Ovary (tissue), 9 donors: ENCODE measurements around the gene SEMA4B. TPM values are rescaled to one million over a fixed set of nuclear protein-coding genes. Genes with fewer than 3 reads are reported as not detected.

Experiments
- DNase-seq, 5 donors: peaks; one replicate each; pipeline ENCODE4 v3.0.0-alpha.2; 2019 to 2020
- H3K27ac ChIP-seq, 2 donors: fragments of 200-600 bp; one replicate each; pipeline versions ENCODE4 v1.5.1 to v1.8.0; 2019 to 2022
- H3K27me3 ChIP-seq: fragments of 200-600 bp; one replicate; pipeline ENCODE4 v1.8.0; 2022
- H3K36me3 ChIP-seq: fragments of 200-600 bp; sonication (generic); one replicate; pipeline ENCODE4 v1.5.1; 2019
- H3K4me1 ChIP-seq: one replicate; pipeline ENCODE4 v1.8.1; 2013; ENCODE audit warnings: mild to moderate bottlenecking, moderate library complexity; ENCODE audit not compliant: insufficient read depth
- H3K4me3 ChIP-seq: fragments of 200-600 bp; sonication (generic); one replicate; pipeline ENCODE4 v1.5.1; 2017
- H3K9me3 ChIP-seq, 2 donors: fragments of 200-600 bp in 1 of 2; sonication (generic) in 1 of 2; one replicate each; pipeline versions ENCODE4 v1.5.1 to v1.8.1; 2013 to 2019; ENCODE audit warnings: mild to moderate bottlenecking in 1 of 2, moderate library complexity in 1 of 2
- CTCF ChIP-seq, 3 donors: fragments of 450-650 bp in 2 of 3; fragments of 200-600 bp in 1 of 3; IDR thresholded peaks; one replicate each; pipeline versions ENCODE4 v1.5.1 to v1.8.0; 2016 to 2022; ENCODE audit warnings: antibody characterized with exemption in 3 of 3, mild to moderate bottlenecking in 1 of 3
- EP300 ChIP-seq: sonication (generic); formaldehyde crosslinking; IDR thresholded peaks from one replicate; pipeline ENCODE4 v1.6.1; 2017; ENCODE audit warnings: antibody characterized with exemption
- POLR2A ChIP-seq: fragments of 450-650 bp; IDR thresholded peaks from one replicate; pipeline ENCODE4 v1.6.1; 2017; ENCODE audit warnings: antibody characterized with exemption, mild to moderate bottlenecking, moderate library complexity
- WGBS, 3 donors: extraction: QIAGEN DNeasy Blood & Tissue Kit in 1 of 3; methylation state at CpG; one replicate each; pipeline versions ENCODE4 v1.1.5 to v1.1.7; 2013 to 2017; 5-methylcytosine and 5-hydroxymethylcytosine counted together
- intact Hi-C, 4 donors: fragments of 100-400 bp; cut with DNase I; formaldehyde crosslinking; loops; one replicate each; pipeline versions ENCODE4 v1.11.0 to v1.15.1; 2022 to 2023
- polyA plus RNA-seq, 2 donors: library from polyadenylated mRNA; stranded (reverse); fragments of 200-250 nt in 1 of 2; fragments of 350-450 nt in 1 of 2; fragmentation: Illumina TruSeq in 1 of 2; extraction: RNeasy Lipid Tissue Mini Kit (QIAGEN cat#74804) in 1 of 2; gene quantifications; one replicate each; pipeline ENCODE4 v1.2.3, GENCODE V29; 2013 to 2014
- total RNA-seq, 7 donors: library from RNA; depleted of rRNA in 2 of 7; stranded (reverse); fragments of >200 nt in 2 of 7; fragmentation: NEBNext Ultra II Directional in 3 of 7; extraction: Animal tissue kit (Norgen Biotek cat#: 25700) in 3 of 7; gene quantifications; one replicate each; pipeline versions ENCODE4 v1.1.0 to v1.2.4, GENCODE V29; 2016 to 2023
- donor health status: DM: no; HTN: no; CAD: no; lungs with moderate emphysema.
- donor health status: DM: no; HTN: no; CAD: no.
- donor health status: Bipolar disorder and iron deficiency.
- donor health status: DM: yes; HTN: yes; CAD: no.
- donor health status: DM: no; HTN: no; CAD: no.
- donor health status: DM: yes; HTN: yes; CAD: no.

SEMA4B gene
- total and polyA plus RNA-seq, 9 donors: 12.4 to 83.8 (median 33.2) TPM

- 61 to 70% (median 69%) methylated on average over 12 of the region's 12 CpGs for WGBS, 3 donors
- TF ChIP-seq CTCF (IDR thresholded peaks at IDR 0.05) (no peak), EP300 (no peak), POLR2A (no peak)
- no peak for DNase-seq
- Histone ChIP-seq H3K27me3 (no peaks in the 10 kb centered on the region), H3K4me1 (peaks cover 4% of the 10 kb centered on the region), H3K36me3 (no peaks in the 10 kb centered on the region), H3K27ac (no peak overlapping the region), H3K4me3 (no peak overlapping the region), H3K9me3 (no peaks in the 10 kb centered on the region)
- intact Hi-C loops: loop anchor here in 1 of 4 donors (5.0 kb wide), 1 partner anchor 68 kb away; no protein-coding TSS in a partner anchor
Observed at GRCh38 chr15:90230071-90230494, 29.0 kb downstream of the SEMA4B start.

- Histone ChIP-seq H3K27me3 (no peaks in the 10 kb centered on the region), H3K27ac (no peak overlapping the region), H3K4me3 (no peak overlapping the region), H3K4me1 (peaks cover 4% of the 10 kb centered on the region), H3K36me3 (no peaks in the 10 kb centered on the region), H3K9me3 (no peaks in the 10 kb centered on the region)
- WGBS, 3 donors: 82 to 91% (median 85%) methylated on average over 8 of the region's 8 CpGs
- no peak for DNase-seq
- TF ChIP-seq POLR2A (no peak), EP300 (no peak), CTCF (IDR thresholded peaks at IDR 0.05) (no peak)
- intact Hi-C loops: loop anchor here in 1 of 4 donors (5.0 kb wide), 1 partner anchor 68 kb away; no protein-coding TSS in a partner anchor
Observed at GRCh38 chr15:90230610-90231009, 29.5 kb downstream of the SEMA4B start.

DNA sequence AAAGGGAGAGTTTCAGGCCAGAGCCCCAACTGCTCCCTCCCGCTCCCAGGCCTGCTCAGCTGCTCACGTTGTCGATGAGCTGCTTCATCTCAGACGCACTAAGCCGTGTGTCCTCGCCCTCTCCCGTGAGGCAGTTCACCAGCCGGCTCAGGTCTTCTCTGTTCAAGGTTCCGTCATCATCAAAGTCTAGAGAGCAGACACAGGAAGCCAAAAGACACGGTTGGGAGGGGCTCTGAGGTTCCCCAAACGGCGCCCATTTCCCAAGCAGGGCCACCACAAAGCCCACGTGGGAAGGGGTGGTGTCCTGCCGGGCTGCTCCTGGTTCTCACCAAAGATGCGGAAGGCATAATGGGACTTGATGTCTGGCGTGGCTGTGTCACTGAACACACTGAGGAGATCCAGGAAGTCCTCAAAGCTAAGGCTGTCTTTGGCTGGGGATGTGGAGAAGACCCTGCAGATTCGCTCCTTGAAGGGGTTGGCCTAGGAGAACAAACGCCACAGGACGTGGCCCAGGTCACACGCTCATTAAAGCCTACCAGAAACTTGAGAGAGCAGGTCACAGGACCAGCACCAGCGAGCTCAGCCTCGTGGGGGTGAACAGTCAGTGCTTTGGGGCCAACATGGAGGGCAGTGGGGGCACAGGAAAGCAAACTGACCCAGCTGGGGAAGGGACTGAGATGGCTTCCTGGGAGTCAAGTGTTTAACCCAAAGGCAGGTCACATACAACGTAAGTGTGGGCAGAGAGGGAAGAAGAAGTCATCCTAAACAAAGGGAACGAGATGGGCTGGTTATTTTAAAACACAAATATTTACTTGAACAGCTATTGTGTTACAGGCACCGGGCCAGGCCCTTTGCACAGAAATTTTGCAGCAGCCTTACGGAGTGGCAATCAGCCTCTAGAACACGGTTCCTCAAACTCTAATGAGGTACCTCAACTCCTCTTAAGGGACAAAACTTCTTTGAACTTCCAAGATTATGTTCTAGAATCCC lies 30.2 kb downstream of the SEMA4B start:
- Histone ChIP-seq H3K4me3 (no peak overlapping the region), H3K9me3 (no peaks in the 10 kb centered on the region), H3K27me3 (no peaks in the 10 kb centered on the region), H3K36me3 (no peaks in the 10 kb centered on the region), H3K27ac (no peak overlapping the region), H3K4me1 (peaks cover 4% of the 10 kb centered on the region)
- intact Hi-C loops: loop anchor here in 1 of 4 donors (5.0 kb wide), 1 partner anchor 69 kb away; no protein-coding TSS in a partner anchor
- 70 to 73% (median 72%) methylated on average over 27 of the region's 27 CpGs for WGBS, 3 donors
- DNase-seq: no peak
- TF ChIP-seq CTCF (IDR thresholded peaks at IDR 0.05) (no peak), EP300 (no peak), POLR2A (no peak)

DNA sequence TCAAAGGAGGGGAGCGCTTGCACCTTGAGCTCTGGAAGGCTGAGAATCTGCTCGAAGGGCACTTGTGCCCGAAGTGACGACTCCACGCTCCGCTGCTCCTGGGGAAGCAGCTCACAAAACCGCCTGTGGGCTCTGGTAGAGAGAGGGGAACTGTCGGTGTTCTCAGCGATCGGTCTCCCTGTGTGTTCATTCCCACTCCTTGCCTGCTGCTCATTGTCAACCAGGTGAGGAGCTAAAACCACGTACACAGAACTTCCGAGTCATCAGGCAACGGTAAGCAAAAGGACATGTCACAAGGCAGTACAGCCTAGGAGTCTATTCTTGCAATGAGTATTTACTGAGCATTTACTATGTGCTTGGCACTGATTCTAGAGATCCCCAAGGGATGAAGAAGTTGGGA lies 31.1 kb downstream of the SEMA4B start:
- DNase-seq: no peak
- no peaks in the 10 kb centered on the region for H3K36me3 ChIP-seq
- no peak for TF ChIP-seq POLR2A
- no peak for TF ChIP-seq CTCF (IDR thresholded peaks at IDR 0.05)
- no peak for TF ChIP-seq EP300
- H3K4me3 ChIP-seq: no peak overlapping the region
- WGBS, 3 donors: 85 to 91% (median 87%) methylated on average over 13 of the region's 13 CpGs
- no peaks in the 10 kb centered on the region for H3K9me3 ChIP-seq
- H3K27me3 ChIP-seq: no peaks in the 10 kb centered on the region
- peaks cover 4% of the 10 kb centered on the region for H3K4me1 ChIP-seq
- H3K27ac ChIP-seq: no peak overlapping the region
- intact Hi-C loops: loop anchor here in 1 of 4 donors (5.0 kb wide), 1 partner anchor 70 kb away; no protein-coding TSS in a partner anchor
